Naive B cell (primary cell): ENCODE data around the gene SGTA. TPM values are rescaled to one million over a fixed set of nuclear protein-coding genes. Genes with fewer than 3 reads are reported as not detected.
"Not testable (repeated sequence)": the region's sequence is repeated elsewhere in the genome, so short reads cannot be mapped to it uniquely, and the experiment has no call there.

Experiments
- ATAC-seq, 2 donors: fragments of 150-1000 bp; cut with Tn5 transposase; 2 replicates each; pipeline ENCODE4 v1.10.0; 2021; ENCODE audit warnings: low read depth in 2 of 2, mild to moderate bottlenecking in 2 of 2, moderate library complexity in 2 of 2
- DNase-seq: peaks from one replicate; pipeline ENCODE4 v3.0.0; 2022
- H3K27ac Mint-ChIP-seq, 6 donors: one replicate each; pipeline ENCODE4 v1.8.0; 2020 to 2022; ENCODE audit warnings: mild to moderate bottlenecking in 6 of 6, mixed read lengths in 6 of 6, moderate library complexity in 5 of 6, inconsistent platforms in 2 of 6
- H3K27me3 Mint-ChIP-seq, 3 donors: one replicate each; pipeline ENCODE4 v1.8.0; 2021 to 2022; ENCODE audit warnings: mixed read lengths in 3 of 3, mild to moderate bottlenecking in 1 of 3
- H3K36me3 Mint-ChIP-seq, 2 donors: one replicate each; pipeline ENCODE4 v1.8.0; 2020 to 2022; ENCODE audit warnings: mixed read lengths in 2 of 2, inconsistent platforms in 1 of 2, mild to moderate bottlenecking in 1 of 2
- H3K4me1 Mint-ChIP-seq, 3 donors: one replicate each; pipeline ENCODE4 v1.8.0; 2020 to 2022; ENCODE audit warnings: mixed read lengths in 3 of 3, inconsistent platforms in 1 of 3, mild to moderate bottlenecking in 1 of 3, moderate library complexity in 1 of 3
- H3K4me3 Mint-ChIP-seq, 8 donors: one replicate each; pipeline ENCODE4 v1.8.0; 2020 to 2022; ENCODE audit warnings: mild to moderate bottlenecking in 8 of 8, mixed read lengths in 8 of 8, moderate library complexity in 8 of 8, inconsistent platforms in 2 of 8
- H3K9me3 Mint-ChIP-seq, 7 donors: one replicate each; pipeline ENCODE4 v1.8.0; 2020 to 2022; ENCODE audit warnings: mixed read lengths in 7 of 7, mild to moderate bottlenecking in 5 of 7, inconsistent platforms in 2 of 7, moderate library complexity in 1 of 7
- polyA plus RNA-seq, 6 donors: library from polyadenylated mRNA; unstranded; fragments of 300-500 nt; fragmentation: Illumina TruSeq; gene quantifications; one replicate each; pipeline ENCODE4 v1.2.3, GENCODE V29; 2021; ENCODE audit warnings: low read depth in 6 of 6

Gene SGTA, protein sequence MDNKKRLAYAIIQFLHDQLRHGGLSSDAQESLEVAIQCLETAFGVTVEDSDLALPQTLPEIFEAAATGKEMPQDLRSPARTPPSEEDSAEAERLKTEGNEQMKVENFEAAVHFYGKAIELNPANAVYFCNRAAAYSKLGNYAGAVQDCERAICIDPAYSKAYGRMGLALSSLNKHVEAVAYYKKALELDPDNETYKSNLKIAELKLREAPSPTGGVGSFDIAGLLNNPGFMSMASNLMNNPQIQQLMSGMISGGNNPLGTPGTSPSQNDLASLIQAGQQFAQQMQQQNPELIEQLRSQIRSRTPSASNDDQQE
- 10 to 100 TPM; 18.6 to 38.7 (median 26.3) TPM for polyA plus RNA-seq

DNA sequence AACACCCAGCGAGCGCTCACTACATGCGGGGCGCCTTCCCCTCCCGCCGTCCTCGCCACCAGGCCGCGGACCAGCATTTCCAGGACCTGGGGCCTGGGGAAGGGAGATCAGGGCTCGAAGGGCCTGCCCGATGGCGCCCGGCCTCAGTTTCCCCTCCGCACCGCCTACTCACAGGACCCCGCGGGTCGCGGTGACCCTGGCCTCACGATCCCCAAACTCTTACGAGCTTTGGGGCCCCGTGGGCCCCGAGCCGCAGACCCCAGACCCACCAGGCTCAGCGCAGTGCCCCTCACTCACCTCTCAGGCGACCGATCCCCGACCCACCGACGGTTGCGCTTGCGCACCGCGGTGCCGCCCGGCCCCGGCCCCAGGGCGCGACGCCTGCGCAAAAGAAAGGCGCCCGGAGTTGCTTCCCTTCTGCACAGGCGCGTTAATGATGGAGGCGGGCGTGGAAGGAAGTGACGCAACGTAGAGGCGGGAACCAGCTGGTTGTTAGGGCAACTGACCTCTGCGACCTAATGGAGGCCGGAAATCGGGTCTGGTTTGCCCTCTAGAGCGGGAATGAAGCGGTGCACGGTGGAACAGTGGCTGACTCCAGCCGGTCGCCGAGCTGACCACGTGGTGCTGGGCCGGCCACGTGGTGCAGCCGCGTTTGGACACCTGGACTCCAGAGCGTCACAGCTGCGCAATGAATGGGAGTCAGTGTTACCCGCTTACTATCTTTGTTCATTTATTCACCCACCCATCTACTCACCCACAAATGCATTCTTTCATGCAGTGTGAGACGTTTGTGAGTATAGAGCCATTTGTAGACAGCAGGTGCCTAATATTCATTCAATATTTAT, at the start of gene SGTA:
Gene SGTA, minus strand, starts transcription at position 338 of the 845 bp plus-strand sequence. CDS start 14,205 bp downstream, outside the sequence.
- Mint-ChIP-seq H3K27ac (peak within 1 kb of the TSS; percentile 91 to 99 (median 98)), H3K36me3 (peaks cover 0 to 5% of the 10 kb centered on the region in 2 donors), H3K4me3 (peak within 1 kb of the TSS; percentile 75 to 94 (median 92)), H3K4me1 (peaks cover 21 to 72% (median 43%) of the 10 kb centered on the region in 3 donors), H3K27me3 (no peaks in the 10 kb centered on the region), H3K9me3 (no peaks in the 10 kb centered on the region)
- DNase-seq = peak; percentile 96
- peak; percentile 73 to 76 for ATAC-seq

DNA sequence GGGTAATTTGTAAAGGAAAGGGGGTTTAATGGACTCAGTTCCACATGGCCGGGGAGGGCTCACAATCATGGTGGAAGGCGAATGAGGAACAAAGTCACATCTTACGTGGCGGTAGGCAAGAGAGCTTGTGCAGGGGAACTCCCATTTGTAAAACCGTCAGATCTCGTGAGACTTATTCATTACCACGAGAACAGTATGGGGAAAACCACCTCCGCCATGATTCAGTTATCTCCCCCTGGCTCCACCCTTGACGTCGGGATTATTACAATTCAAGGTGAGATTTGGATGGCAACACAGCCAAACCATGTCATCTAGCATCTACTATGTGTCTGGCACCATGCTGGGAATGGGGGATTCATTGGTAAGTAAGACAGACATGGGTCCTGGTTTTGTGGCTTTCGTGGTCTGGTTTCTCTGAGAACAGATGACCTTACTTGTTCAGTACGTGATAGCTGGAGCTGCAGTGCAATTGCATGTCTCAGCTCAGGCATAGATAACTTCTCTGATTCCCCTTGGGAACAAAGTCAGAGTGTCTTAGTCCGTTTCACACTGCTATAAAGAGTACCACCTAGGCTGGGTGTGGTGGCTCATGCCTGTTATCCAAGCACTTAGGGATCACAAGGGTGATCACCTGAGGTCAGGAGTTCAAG, 44.9 kb upstream of the SGTA start:
- DNase-seq = no peak
- peaks cover 18 to 22% of the 10 kb centered on the region in 2 donors for H3K36me3 Mint-ChIP-seq
- H3K27me3 Mint-ChIP-seq = no peaks in the 10 kb centered on the region
- peak overlapping the region in 1 of 6 donors; percentile 69 for H3K27ac Mint-ChIP-seq
- peaks cover 2 to 24% (median 9%) of the 10 kb centered on the region in 7 donors for H3K9me3 Mint-ChIP-seq
- peak in 1 of 2 donors; percentile 14 for ATAC-seq
- no peak overlapping the region for H3K4me3 Mint-ChIP-seq
- H3K4me1 Mint-ChIP-seq = peaks cover 0 to 9% (median 7%) of the 10 kb centered on the region in 3 donors

DNA sequence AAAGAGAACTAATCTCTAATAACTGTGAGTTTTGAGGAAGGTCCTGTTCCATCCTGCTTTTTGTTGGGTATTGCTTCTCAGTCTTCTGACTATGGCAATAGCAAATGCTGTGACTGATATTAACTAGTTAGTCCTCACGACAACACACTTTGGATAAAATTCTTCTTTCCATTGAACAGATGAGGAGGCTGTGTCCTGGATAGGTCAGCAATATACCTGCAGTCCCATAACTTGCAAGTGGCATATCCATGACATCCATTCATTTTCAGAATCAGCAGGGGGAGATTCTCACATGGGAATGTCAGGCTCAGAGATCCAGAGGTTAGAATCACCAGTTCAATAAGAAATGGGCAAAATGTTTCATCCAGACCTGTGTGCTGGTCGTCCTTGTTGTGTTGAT, 43.9 kb upstream of the SGTA start:
- Mint-ChIP-seq H3K9me3 (peaks cover 0 to 15% (median 5%) of the 10 kb centered on the region in 7 donors), H3K36me3 (peaks cover 11 to 14% of the 10 kb centered on the region in 2 donors), H3K27me3 (no peaks in the 10 kb centered on the region), H3K27ac (no peak overlapping the region), H3K4me1 (peaks cover 2 to 7% (median 6%) of the 10 kb centered on the region in 3 donors), H3K4me3 (no peak overlapping the region)
- DNase-seq = no peak
- no peak for ATAC-seq

DNA sequence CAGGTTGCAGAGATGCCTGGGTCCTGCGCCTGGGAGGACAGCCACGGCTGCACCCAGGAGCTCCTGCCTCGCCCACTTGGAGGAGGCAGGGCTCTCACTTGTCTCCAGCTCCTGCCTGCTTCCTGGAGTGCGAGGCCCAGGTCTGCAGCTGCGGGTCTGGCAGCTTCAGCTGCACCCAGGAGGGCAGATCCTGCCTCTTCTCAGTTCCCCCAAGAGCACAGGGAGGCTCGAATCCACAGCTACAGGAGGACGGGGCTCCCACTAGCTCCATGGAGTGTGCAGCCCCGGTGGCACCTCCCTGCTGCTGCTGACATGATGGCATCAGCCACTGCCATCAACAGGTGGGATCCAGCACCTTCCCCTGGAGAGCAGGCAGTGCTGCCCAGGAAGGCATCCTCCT, 41.1 kb upstream of the SGTA start:
- Mint-ChIP-seq H3K27me3 (no peaks in the 10 kb centered on the region), H3K4me1 (peaks cover 6 to 13% (median 12%) of the 10 kb centered on the region in 3 donors), H3K36me3 (peaks cover 11 to 14% of the 10 kb centered on the region in 2 donors), H3K9me3 (peaks cover 0 to 5% (median 0%) of the 10 kb centered on the region in 7 donors), H3K4me3 (peak overlapping the region in 1 of 8 donors; percentile 63), H3K27ac (no peak overlapping the region)
- no peak for ATAC-seq
- DNase-seq = no peak

DNA sequence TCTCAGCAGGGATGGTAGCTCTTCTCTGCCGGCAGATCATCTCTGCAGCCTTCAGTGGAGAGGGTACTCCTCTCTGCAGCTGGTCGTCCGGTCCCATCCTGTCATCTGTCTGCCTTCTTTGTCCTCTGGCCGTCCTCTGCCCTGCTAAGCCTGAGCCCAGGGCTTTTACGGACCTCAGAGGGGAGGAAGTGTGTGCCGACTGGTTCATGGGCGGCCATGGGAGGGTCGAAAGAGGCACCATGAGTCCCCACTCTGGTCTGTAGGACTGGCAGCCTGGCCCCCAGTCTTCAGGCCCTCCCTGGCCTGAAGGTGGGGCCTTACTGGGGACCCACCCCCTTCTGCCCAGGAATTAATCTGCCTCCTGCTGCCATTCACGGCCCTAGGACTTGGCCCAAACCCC, 40.6 kb upstream of the SGTA start:
- no peak overlapping the region for H3K27ac Mint-ChIP-seq
- peaks cover 0 to 5% (median 0%) of the 10 kb centered on the region in 7 donors for H3K9me3 Mint-ChIP-seq
- ATAC-seq (no peak), DNase-seq (no peak)
- no peaks in the 10 kb centered on the region for H3K27me3 Mint-ChIP-seq
- H3K36me3 Mint-ChIP-seq = peaks cover 11 to 14% of the 10 kb centered on the region in 2 donors
- peaks cover 7 to 14% (median 14%) of the 10 kb centered on the region in 3 donors for H3K4me1 Mint-ChIP-seq
- peak overlapping the region in 2 of 8 donors; percentile 33 to 60 for H3K4me3 Mint-ChIP-seq

DNA sequence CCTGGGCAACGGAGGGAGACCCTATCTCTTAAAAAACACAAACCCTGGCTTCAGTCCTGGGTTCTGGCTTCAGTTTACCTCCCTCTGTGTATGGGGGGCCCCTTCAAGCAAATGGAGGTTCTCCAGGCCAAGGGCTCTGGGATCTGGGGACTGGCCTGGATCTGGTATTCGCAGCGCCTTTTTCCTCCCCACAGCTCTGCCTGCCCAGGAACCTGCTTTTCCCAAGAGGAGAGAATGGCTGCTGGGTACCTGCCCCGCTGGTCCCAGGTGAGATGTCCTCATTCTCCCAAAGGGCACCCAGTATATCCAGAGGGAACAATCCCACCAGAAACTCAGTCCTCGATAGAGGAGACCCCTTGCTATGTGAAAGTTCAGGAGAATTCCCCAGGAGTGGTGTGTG, 39.8 kb upstream of the SGTA start:
- Mint-ChIP-seq H3K27ac (no peak overlapping the region), H3K4me1 (peaks cover 8 to 17% (median 12%) of the 10 kb centered on the region in 3 donors), H3K4me3 (peak overlapping the region in 1 of 8 donors; percentile 54), H3K27me3 (no peaks in the 10 kb centered on the region), H3K36me3 (peaks cover 9 to 11% of the 10 kb centered on the region in 2 donors), H3K9me3 (peaks cover 0 to 4% (median 0%) of the 10 kb centered on the region in 7 donors)
- ATAC-seq = no peak
- no peak for DNase-seq

DNA sequence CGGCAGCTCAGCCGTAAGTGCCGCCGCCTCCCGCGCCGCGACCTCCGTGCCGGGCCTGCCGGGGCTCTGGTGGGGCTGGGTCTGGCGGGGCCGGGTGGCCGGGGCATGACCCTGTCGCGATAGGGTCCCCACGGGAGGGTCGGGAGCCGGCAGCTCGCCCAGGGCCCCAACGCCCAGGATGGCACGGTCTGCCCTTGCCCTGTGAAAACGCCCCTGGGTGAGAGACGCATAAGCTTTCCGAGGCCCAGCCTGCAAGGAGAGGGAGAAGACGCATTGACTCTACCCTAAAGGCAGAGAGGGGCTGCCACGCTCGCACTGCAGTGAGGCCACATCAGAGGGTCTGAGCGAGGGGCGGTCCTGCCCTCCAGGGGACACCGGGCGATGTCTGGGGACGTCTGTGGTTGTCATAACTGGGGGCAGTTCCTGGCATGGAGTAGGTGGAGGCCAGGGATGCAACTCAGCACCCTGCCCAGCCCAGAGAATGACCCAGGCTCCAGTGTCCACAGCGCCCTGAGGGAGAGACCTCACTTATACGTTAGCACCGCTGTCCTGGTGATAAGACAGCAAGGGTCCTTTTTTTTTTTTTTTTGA, 37.1 kb upstream of the SGTA start:
- H3K9me3 Mint-ChIP-seq = peaks cover 0 to 2% (median 0%) of the 10 kb centered on the region in 7 donors
- H3K36me3 Mint-ChIP-seq = peaks cover 0 to 5% of the 10 kb centered on the region in 2 donors
- peak in 1 of 2 donors; percentile 13 for ATAC-seq
- no peak for DNase-seq
- H3K27me3 Mint-ChIP-seq = no peaks in the 10 kb centered on the region
- peaks cover 8 to 17% (median 13%) of the 10 kb centered on the region in 3 donors for H3K4me1 Mint-ChIP-seq
- H3K27ac Mint-ChIP-seq = peak overlapping the region in 3 of 6 donors; percentile 32 to 60 (median 34)
- peak overlapping the region; percentile 81 to 90 (median 86) for H3K4me3 Mint-ChIP-seq

DNA sequence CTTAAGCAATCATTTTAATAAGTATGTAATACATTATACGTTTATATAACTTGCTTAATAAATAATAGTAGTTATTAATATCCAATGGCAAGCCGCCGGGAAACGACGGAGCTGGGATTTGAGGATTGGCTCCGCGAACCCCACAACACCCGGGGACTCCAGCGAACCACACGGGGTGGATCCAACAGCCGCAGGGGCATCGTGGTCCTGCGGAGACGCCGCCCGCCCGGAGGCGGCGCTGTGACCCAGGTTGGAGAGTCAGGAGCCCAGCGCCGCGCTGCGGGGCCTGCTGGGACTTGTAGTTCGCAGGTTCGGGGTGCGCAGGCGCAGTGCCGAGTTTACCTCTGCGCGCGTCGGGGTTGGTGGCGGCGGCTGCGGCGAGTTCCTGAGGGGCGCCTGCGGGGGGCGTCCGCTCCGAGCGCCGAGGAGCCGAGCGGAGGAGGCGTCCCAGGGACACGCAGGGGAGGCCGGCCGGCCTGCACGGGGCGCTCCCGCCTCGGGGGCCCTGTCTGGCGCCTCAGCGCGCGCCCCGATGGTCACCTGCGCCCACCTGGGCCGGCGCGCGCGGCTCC, 36.6 kb upstream of the SGTA start, which contains the start of gene ZNF554:
Gene ZNF554, plus strand, starts transcription at position 329 of the 572 bp plus-strand sequence. Its CDS starts 204 bp downstream, at position 533.
- H3K27me3 Mint-ChIP-seq = no peaks in the 10 kb centered on the region
- peaks cover 8 to 17% (median 13%) of the 10 kb centered on the region in 3 donors for H3K4me1 Mint-ChIP-seq
- peaks cover 0 to 2% (median 0%) of the 10 kb centered on the region in 7 donors for H3K9me3 Mint-ChIP-seq
- ATAC-seq (peak; percentile 94 to 95), DNase-seq (peak; percentile 97)
- H3K4me3 Mint-ChIP-seq = peak within 1 kb of the TSS; percentile 83 to 92 (median 87)
- H3K36me3 Mint-ChIP-seq = peaks cover 0 to 3% of the 10 kb centered on the region in 2 donors
- peak within 1 kb of the TSS; percentile 58 to 90 (median 82) for H3K27ac Mint-ChIP-seq

DNA sequence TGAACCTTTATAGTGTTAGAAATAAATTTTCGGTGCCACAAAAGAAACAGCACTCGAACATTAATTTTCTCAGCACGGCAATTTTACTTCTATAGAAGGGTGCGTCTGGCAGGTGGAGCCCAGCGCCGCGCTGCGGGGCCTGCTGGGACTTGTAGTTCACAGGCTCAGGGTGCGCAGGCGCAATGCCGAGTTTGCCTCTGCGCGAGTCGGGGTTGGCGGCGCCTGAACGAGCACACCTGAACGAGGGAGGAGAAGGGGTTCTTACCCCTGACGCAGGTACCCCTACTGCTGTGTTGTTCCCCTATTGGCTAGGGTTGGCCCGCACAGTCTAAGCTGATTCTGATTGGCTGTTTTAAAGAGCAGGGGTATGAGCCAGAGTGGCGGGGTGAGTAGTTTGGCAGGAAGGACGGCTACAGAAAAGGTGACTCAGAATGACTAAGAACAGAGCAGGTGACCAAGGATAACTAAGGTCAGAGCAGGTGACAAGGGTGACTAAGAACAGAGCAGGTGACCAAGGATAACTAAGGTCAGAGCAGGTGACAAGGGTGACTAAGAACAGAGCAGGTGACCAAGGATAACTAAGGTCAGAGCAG, 34.3 kb upstream of the SGTA start:
- Mint-ChIP-seq H3K4me3 (peak overlapping the region in 3 of 8 donors; percentile 33 to 79 (median 44)), H3K4me1 (peaks cover 8 to 17% (median 13%) of the 10 kb centered on the region in 3 donors), H3K27ac (peak overlapping the region in 4 of 6 donors; percentile 14 to 88 (median 66))
- not testable (repeated sequence) for H3K9me3 Mint-ChIP-seq, H3K27me3 Mint-ChIP-seq, DNase-seq, ATAC-seq, H3K36me3 Mint-ChIP-seq

DNA sequence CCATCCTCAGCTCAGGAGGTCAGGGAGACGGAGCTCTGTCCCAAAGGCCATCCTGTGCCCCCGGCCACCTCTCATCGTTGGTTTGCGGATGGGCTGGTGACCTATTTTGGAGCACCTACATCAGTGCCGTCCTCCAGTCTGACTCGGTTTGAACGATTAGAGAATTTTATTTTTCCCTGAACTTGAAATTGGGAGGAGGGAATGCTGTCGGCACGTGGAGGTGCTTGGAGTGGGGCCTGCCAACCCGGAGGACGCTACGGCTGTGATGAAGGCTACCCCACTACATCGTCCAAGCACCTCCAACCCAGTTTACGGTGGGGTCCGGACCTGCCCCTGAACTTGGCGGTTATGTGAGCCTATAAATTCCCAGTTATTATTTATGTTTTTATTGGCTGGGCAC, 33.6 kb upstream of the SGTA start:
- peaks cover 8 to 13% (median 12%) of the 10 kb centered on the region in 3 donors for H3K4me1 Mint-ChIP-seq
- H3K27me3 Mint-ChIP-seq = no peaks in the 10 kb centered on the region
- H3K4me3 Mint-ChIP-seq = no peak overlapping the region
- peaks cover 0 to 2% (median 0%) of the 10 kb centered on the region in 7 donors for H3K9me3 Mint-ChIP-seq
- H3K36me3 Mint-ChIP-seq = no peaks in the 10 kb centered on the region
- no peak for ATAC-seq
- no peak overlapping the region for H3K27ac Mint-ChIP-seq
- DNase-seq = no peak

DNA sequence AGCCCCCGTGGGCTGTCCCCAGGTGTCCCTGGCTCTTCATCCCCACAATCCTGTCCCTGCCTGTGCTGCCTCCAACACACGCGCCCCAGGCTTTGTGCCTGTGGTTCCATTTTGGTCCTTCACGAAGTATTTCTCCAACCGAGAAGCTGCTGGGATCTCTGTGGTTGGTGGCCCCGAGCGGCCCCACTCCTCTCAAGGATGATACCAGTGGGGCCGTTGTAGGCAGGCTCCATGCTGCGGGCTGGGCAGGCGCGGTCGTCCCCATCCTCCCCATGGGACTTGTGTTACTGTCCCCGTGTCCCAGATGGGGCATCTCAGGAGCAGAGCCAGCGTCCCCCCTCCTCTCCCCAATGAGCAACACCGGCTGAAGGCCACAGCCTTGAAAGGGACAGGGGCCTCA, 32.9 kb upstream of the SGTA start:
- no peak for ATAC-seq
- Mint-ChIP-seq H3K9me3 (peaks cover 0 to 2% (median 0%) of the 10 kb centered on the region in 7 donors), H3K27ac (peak overlapping the region in 3 of 6 donors; percentile 22 to 62 (median 56)), H3K27me3 (no peaks in the 10 kb centered on the region), H3K4me3 (no peak overlapping the region), H3K4me1 (peaks cover 7 to 13% (median 8%) of the 10 kb centered on the region in 3 donors), H3K36me3 (no peaks in the 10 kb centered on the region)
- DNase-seq = no peak

DNA sequence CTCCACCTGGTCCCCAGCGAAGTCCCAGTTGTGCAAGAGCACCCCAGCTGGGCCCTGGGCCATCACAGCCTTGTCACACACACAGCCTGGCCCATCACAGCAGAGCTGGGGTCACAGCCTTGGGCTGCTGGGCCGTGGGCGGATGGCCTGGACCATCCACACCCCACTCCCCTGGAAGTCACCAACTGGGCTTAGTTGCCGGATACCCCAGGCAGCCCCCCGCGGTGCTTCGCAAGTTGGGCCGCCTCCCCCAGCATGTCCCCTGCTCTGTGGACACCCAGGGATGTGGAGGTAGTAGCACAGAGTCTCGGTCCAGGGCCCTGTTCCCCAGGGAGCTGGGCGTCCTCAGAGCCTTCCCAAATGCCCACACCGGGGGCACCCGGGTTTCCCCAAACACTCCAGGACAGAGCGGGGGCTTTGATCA, 32.1 kb upstream of the SGTA start:
- Mint-ChIP-seq H3K9me3 (peaks cover 0 to 2% (median 0%) of the 10 kb centered on the region in 7 donors), H3K36me3 (no peaks in the 10 kb centered on the region), H3K27ac (no peak overlapping the region), H3K27me3 (no peaks in the 10 kb centered on the region), H3K4me1 (peaks cover 5 to 11% (median 8%) of the 10 kb centered on the region in 3 donors), H3K4me3 (no peak overlapping the region)
- DNase-seq (no peak), ATAC-seq (no peak)
